ENCODE results near the gene SYVN1.
"Not testable (repeated sequence)": the region's sequence is repeated elsewhere in the genome, so short reads cannot be mapped to it uniquely, and the experiment has no call there.

SYVN1 gene

DNA sequence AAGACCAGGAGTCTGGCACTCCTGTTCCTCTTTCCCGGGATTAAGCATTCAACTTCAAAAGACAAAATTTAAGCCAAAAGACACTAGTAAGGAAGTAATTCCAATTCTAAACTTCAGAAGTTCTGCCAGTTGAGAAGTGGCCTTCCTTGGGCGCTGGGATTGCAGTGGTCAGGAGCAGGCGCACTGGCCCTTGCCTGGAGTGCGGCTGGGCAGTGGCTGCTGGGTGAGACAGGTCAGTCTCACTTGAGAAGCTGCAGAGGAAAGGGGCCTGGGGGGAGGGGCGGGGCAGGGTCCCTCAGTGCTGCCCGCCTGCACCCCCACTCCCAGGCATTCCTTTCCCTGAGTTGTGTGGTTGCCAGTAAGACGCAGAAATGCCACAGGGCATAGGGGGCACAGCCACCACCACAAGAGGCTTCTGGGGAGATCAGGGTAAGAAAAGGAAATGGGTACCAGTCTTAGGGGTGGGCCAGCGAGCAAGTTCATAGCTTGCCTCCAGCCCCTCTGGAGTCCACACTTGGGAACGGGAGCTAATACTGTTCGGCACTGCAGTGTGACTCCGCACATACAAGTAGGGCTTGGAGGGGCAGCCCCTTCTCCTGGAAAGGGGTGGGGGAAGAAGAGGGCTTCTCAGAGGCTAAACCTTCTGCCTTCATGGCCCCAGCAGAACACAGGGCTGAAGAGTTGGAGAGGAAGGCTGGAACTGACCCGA lies 6.7 kb downstream of the SYVN1 start:
- no peak for DNase-seq (ENCODE audit: low read depth)

DNA sequence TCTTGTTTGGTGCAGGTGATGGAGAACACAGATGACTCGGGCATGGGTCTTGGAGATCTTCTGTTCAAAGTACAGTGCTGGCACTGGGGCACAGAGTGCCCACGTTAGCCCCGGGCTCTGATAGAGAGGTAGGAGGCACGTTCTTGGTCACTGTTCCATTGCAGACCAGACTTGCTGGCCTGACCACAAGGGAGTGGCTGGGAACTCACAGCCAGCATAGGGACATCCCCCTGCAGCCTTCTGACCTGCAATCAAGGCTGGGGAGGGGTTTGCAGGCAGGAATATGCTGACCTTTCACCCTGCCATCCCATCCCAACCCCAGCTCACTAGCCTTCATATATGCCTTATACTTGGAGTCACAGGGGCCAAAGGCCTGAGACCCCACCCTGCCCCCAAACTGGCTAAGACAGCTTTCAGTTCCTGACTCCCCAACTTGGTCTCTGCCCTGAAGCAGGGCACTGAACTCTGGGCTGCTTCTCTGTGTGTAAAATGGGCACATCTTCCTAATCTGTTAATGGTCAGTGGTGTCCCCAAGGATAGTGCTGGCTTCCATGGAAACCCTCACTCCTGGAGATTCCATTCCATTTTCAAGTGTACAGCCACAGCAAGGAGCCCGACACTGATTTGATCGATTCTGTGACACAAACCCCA lies 7.6 kb downstream of the SYVN1 start:
- DNase-seq (ENCODE audit: low read depth), result no peak

DNA sequence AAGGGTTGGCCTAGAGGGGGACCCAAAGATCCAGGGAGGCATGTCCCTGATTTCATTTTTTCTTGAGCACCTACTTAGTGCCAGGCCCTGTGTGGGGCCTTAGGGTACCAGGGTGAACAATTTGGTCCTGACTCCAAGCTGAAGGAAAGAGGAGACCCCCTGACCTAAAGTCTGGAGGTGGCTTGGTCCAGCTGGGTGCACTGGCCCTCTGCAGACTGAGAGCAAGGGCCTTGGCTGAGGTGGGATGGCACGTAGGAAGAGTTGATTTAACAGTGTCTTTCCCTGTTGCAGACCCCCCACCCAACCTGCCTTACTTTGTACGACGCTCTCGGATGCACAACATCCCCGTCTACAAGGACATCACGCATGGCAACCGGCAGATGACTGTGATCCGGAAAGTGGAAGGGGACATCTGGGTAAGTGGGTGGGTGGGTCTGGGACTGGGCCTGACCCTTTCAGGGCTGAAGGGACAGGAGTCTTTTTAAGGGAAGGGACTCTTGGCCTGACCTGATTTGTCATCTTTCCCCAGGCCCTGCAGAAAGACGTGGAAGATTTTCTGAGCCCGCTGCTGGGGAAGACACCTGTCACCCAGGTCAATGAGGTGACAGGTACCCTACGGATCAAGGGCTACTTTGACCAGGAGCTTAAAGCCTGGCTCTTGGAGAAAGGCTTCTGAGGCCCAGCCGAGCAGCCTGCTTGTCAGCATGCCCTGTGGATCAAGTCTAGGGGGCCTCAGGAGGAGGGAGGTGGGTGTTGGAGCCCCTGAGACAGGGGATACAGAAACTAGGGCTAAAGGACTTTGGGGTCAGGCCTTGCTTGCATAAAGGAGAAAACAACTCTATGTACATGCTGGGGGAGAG lies 8.9 kb downstream of the SYVN1 start:
- DNase-seq (ENCODE audit: low read depth), result no peak

DNA sequence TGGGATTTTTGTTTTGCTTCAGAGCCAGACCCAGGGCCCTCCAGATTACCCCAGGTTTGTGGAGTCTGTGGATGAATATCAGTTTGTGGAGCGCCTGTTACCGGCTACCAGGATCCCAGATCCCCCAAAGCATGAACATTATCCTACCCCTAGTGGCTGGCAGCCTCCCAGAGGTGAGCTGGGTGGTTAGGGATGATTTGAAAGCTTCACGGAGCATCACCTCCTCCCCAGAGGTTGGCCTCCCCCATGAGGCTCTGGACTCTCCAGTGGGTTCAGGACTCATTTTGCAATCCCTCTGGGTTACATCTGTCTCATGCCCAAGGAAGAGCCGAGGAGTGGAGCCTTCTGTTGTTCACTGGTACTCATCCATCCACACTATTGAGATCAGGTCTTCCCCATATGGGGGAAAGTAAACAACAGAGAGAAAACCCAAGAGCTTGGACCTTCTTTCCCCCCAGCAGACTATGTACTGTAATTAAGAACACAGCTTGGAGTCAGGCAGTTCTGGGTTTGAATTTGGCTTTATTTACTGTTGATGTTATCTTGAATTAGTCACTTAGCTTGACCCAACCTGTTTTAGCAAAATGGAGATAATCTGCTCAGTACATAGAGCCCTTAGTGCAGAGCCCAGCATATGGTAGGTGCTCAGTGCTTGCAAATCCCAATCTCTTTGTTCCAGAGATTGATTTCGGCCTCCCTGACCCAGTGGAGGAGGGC lies 9.7 kb downstream of the SYVN1 start:
- no peak for DNase-seq (ENCODE audit: low read depth)

DNA sequence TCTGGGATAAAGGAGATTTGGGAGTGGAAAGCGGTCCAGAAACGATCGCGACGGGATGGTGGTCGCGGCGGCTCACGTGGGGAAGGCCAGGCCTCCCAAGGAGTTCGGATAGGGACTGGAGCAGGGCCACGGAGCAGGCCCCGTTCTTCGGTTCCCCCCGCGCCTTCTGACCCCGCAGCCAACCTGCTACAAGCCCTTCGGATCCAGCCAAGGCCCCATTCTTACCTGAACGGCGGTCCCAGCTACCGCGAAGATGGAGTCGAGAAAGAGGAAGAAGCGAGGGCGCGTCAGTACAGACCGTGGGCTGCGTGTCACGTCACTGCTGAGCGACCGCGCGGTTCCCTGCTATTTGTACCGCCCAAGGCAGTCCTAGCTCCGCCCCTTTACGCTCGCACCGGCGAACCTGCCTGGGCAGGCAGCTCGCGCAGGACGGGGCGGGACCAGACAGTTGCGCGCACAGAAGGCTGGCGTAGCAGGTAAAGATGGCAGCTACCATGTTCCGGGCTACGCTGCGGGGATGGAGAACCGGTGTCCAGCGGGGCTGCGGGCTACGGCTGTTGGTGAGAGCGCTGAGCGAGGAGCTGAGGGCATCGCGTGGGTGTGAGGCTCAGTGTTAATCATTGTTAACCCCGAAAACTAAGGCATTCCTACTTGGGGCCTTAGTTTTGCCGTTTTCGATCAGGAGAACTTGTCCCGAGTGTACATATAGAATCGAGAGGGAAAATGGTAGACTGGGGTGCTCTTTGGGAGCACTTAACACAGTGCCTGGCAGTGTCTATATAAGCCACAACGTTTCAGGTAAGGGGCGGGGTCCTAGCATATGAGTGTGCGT lies 12.2 kb downstream of the SYVN1 start, which contains the start of the genes FAU and MRPL49:
FAU (minus strand) TSS at position 270 of the 832 bp plus-strand sequence. CDS start 321 bp downstream, outside the sequence.
MRPL49 (plus strand) TSS at position 457 of the 832 bp plus-strand sequence; CDS start at position 483, 26 bp downstream.
- DNase-seq (ENCODE audit: low read depth), result peak; percentile 93

DNA sequence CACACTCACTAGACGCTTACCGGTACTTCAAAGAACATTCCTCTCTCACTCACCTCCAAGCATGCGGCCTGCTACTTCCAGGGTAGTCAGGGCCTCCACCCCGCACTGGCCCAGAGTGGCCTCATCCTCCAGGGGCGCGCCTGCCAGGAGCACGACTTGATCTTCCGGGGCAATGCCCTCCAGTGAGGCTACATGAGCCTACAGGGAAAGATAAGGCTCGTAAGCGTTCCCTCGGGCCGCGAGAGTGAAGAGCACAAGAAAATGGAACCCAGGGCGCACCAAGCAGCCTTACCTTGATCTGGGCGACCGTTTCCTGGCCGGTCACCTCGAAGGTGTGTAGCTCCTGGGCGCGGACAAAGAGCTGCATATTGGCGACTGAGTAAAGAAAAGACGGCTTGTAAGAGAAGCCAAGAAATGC lies 12.9 kb downstream of the SYVN1 start:
- no peak for DNase-seq (ENCODE audit: low read depth)

DNA sequence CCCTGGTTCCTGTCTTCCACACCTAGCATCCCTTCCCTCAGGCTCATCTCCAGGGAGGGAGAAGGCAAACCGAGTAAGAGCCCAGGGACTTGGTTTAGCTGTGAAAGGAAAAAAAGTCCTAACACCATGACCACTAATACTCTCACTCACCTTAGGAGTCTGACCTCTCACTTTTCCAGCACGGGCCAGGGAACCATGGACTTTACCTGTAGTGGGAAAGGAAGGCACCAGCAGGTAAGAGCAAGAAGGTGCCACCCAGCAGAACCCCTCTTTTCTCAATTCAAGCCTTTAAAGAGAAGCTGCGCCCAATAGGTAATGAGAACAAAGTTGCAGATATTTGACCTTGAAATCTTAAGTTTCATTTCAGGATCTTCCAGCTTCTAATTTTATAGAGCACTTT lies 13.5 kb downstream of the SYVN1 start:
- DNase-seq (ENCODE audit: low read depth), result no peak

DNA sequence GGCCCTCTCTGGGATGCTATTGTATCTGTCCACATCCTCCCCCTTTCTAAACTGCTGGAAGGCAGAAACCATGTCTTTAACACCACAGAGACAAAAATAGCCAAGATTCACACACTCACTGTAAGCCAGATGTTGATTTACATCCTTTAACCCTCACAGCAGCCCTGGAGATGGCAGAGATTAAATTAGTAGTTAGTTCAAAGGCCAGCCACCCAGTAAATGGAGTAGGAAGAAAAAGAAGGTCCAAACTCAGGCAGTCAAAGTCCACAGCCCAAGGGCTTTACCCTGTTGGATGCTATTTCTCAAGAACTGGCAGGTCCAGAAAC lies 14.7 kb downstream of the SYVN1 start:
- DNase-seq (ENCODE audit: low read depth), result no peak

DNA sequence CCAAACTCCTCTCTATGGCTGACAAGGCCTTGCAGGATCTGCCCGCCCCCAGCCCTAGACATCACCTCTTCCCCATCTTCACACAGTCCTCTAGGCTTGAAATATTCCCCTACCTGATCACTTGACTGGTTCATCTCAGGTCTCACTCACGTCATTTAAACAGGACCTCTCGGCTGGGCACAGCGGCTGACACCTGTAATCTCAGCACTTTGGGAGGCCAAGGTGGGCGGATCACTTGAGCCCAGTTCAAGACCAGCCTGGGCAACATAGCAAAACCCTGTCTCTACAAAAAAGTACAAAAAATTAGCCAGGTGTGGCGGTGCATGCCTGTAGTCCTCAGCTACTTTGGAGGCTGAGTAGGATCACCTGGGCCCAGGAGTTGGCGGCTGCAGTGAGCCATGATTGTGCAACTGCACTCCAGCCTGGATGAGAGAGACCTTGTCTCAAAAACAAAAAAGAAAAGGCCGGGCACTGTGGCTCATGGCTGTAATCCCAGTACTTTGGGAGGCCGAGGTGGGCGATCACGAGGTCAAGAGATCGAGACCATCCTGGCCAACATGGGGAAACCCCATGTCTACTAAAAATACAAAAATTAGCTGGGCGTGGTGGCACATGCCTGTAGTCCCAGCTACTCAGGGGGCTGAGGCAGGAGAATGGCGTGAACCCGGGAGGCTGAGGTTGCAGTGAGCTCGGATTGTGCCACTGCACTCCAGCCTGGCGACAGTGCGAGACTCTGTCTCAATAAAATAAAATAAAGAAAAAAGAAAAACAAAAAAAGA lies 15.2 kb downstream of the SYVN1 start:
- DNase-seq (ENCODE audit: low read depth), result not testable (repeated sequence)

DNA sequence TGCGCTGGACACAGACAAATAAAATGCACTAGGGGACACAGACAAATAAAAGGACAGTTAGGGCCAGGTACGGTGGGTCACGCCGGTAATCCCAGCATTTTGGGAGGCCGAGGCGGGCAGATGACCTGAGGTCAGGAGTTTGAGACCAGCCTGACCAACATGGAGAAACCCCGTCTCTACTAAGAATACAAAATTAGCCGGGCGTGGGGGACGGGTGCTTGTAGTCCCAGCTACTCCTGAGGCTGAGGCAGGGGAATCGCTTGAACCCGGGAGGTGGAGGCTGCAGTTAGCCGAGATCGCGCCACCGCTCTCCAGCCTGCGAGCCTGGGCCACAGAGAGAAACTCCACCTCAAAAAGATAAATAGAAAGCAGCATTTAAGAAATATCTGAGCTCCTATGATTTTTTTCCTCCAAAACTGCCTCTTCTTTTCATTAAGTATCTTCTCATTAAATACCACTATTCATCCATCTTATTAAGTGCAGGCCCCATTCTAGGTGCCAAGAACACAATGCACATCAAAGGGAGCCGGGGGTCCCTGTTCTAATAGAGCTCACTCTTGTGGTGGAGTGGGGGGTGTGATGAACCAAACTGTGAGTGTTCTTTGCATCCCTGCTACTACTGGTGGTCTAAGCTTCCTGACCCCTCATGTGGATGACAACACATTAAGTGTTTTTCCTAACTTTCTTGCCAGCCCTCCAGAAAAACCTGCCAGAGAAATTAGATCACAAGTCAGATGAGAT lies 16.1 kb downstream of the SYVN1 start:
- DNase-seq (ENCODE audit: low read depth), result no peak

DNA sequence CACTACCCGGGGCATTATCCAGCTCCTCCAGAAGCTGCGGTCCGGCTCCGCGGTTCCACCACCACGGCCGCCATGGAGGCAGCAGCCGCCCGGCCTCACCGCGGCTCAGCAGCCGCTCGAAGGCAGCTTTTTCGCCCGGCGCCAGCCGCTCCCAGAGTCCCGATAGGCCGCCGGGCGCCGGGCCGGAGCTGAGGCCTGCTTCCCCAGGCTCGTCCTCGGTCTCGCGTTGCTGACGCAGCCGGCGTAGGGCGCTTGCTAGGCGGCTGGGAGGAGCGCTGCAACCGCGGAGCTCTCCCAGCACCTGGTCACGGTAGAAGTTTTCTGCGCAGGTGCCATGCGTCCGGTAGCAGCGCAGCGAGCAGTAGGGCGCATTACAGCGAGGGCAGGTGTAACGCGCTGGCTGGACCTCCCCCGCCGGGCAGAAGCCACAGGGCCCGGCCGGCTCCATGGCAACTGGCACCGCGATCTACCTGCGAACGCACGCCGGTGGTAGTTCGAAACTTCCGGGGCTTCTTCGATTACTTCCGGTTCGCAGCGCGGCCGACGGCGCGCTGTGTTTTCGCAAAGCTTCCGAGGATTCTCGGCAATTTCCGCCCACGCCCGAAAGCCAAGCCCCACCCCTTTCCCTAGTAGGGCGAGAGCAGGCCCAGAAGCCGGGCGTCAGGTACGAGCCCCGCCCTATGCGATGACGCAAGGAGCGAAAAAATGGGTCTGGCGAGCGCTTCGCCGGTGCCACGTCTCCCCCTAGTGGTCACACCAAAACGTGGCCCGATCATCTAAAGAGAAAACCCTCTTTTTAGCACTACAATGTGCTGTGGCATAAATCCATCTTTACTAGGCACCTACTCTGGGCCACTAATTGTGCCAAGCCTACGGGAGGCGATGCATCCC lies 16.9 kb downstream of the SYVN1 start, which contains the start of gene ZNHIT2:
ZNHIT2 (minus strand) TSS at position 496 of the 891 bp plus-strand sequence; CDS start at position 448, 48 bp downstream.
- peak; percentile 83 for DNase-seq (ENCODE audit: low read depth)

DNA sequence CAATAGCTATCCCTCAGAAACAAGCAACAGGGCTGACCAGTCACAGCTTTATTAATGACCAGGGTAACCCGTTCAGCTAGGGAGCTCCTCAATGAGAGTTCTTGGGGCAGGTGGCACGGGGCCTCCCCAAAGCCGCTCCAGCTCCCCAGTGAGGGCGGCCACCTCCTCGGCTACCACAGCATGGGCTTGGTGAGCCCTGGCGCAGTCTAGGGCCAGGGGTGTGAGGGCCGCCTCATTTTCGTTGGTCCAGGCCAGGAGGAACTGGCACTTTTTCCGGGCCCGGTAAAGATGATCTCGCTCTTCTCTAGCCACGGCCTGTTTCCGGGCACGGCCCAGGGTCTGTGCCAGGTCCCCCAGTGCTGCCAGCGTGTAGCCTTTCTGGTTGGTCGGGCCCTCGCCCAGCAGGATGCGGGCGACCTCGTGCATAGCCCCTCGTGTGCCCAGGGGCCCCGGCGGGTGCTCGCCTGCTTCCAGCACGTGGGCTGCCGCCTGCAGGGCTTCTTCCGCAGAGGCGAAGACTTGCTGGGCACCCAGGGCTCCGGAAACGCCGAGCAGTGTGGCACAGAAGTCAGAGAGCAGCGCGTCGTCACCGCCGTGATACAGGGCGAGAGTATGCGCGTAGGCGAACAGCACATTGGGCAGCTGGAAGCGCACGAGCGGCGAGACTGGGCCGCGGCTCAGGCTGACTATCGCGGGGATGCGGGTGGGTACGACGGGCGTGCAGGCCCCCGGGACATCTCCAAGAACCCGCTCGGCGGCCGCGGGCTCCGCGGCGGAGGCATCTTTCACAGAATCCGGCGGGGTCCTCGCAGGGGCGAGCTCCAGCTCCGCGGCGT lies 17.7 kb downstream of the SYVN1 start:
- DNase-seq (ENCODE audit: low read depth), result no peak

DNA sequence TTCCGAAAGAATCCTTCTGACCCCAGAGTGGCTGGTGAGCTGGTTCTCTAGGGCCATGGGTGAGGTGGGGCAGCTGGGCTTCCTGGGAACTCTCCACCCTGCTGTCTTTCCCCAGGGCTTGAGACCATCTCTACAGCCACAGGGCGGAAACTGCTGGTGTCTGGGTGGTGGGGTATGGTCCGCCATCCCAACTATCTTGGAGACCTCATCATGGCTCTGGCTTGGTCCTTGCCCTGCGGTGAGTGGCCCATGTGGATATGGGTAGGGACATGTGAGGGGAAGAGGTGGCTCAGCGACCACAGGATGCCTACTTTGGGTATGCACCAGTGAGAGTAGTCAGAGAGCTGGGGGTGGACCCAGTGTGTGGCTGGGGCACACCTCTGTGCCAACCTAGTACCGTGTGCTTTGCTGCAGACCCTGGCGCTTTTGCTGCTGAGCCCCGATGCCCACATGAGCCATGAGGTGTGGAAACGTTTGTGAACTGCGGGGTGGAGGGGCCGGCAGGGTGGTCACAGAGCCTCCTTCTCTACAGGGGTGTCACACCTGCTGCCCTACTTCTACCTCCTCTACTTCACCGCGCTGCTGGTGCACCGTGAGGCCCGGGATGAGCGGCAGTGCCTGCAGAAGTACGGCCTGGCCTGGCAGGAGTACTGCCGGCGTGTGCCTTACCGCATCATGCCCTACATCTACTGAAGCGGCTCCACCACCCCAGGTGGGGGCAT lies 18.8 kb downstream of the SYVN1 start:
- no peak for DNase-seq (ENCODE audit: low read depth)

DNA sequence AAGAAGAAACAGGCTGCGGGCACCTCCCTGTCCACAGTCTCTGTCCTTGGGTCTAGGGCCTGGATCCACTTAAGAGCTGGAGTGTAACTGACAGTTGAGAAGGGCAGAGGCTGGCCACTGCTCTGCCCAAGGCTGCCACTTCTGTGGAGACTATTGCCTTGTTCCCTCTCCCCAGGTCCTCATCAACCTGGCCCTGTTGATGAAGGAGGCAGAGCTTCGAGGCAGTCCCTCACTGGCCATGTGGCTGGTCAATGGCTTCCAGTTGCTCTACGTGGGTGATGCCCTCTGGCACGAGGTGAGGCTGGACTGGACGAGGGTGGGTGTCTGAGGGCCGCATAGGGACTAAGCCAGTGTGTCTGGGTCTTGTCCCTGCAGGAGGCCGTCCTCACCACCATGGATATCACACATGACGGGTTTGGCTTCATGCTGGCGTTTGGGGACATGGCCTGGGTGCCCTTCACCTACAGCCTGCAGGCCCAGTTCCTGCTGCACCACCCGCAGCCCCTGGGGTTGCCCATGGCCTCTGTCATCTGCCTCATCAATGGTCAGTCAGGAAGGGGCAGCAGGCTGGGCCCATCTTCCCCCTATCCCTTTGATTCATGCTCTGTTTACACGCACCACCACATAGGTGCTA lies 19.7 kb downstream of the SYVN1 start:
- DNase-seq (ENCODE audit: low read depth), result no peak

DNA sequence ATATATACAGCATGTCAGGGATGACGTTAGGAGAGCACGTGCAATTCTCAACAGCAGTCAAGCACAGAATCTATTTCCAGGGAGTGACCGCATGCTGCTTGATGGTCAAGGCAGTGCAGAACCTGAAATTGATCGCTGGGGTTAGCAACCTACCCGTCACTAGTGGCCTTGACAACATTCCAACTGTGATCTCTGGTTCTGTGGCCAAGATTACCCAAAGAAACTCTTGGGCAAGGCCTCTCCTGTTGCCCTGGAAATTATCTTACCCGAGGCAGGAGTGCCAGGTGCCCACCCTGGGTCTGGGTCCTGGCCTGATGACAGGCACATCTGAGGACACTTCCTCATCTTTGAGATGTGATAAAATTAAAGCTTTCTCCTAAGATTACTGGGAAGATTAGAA lies 20.5 kb downstream of the SYVN1 start:
- no peak for DNase-seq (ENCODE audit: low read depth)

DNA sequence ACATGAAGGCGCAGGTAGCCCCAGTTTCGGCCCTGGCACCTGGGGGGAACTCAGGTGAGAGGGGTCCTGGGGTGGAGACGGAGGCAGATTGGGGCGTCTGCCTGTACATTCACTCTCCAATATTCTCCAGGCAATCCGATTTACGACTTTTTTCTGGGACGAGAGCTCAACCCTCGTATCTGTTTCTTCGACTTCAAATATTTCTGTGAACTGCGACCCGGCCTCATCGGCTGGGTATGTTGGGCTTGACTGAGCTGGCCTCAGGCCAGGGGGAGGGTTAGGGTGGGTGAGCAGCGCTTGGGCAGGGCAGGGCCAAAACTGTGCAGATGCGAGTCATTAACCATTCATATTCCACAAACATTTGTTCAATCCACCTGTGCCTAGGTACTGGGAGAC lies 21.0 kb downstream of the SYVN1 start:
- DNase-seq (ENCODE audit: low read depth), result no peak

Measured in CMK (cell line).